Spleen (tissue), 11 donors: ENCODE results near the gene IMPA2. TPM values are rescaled to one million over a fixed set of nuclear protein-coding genes. Genes with fewer than 3 reads are reported as not detected.

Experiments used
- DNase-seq: peaks from one replicate; pipeline ENCODE4 v3.0.0-alpha.2; 2020
- H3K27ac ChIP-seq, 8 donors: fragments of 200-600 bp; sonication (generic) in 7 of 8; 1 replicate in 4 of 8; 2 replicates in 4 of 8; pipeline versions ENCODE4 v1.5.0 to v1.8.0; 2016 to 2021; ENCODE audit warnings: inconsistent platforms in 4 of 8, mild to moderate bottlenecking in 4 of 8, moderate library complexity in 1 of 8
- H3K27me3 ChIP-seq, 7 donors: fragments of 200-600 bp; sonication (generic) in 6 of 7; replicated peaks in 1 of 7; 1 replicate in 4 of 7; 2 replicates in 3 of 7; pipeline versions ENCODE4 v1.5.0 to v1.8.0; 2016 to 2021; ENCODE audit warnings: inconsistent platforms in 3 of 7, mild to moderate bottlenecking in 1 of 7
- H3K36me3 ChIP-seq, 6 donors: fragments of 200-600 bp; sonication (generic) in 5 of 6; 1 replicate in 4 of 6; 2 replicates in 2 of 6; pipeline versions ENCODE4 v1.5.0 to v1.8.0; 2016 to 2021; ENCODE audit warnings: inconsistent platforms in 2 of 6
- H3K4me1 ChIP-seq, 6 donors: fragments of 200-600 bp; sonication (generic) in 5 of 6; 1 replicate in 3 of 6; 2 replicates in 3 of 6; pipeline versions ENCODE4 v1.5.0 to v1.8.0; 2016 to 2021; ENCODE audit warnings: inconsistent platforms in 3 of 6
- H3K4me3 ChIP-seq, 8 donors: fragments of 200-600 bp; sonication (generic) in 7 of 8; 1 replicate in 4 of 8; 2 replicates in 4 of 8; pipeline versions ENCODE4 v1.5.0 to v1.8.0; 2016 to 2021; ENCODE audit warnings: inconsistent platforms in 4 of 8, mild to moderate bottlenecking in 4 of 8, moderate library complexity in 2 of 8
- H3K9me3 ChIP-seq, 8 donors: fragments of 200-600 bp; sonication (generic) in 7 of 8; 1 replicate in 4 of 8; 2 replicates in 4 of 8; pipeline versions ENCODE4 v1.5.0 to v1.8.0; 2016 to 2021; ENCODE audit warnings: inconsistent platforms in 4 of 8
- CTCF ChIP-seq, 11 experiments: fragments of 200-600 bp in 7 of 11; fragments of 450-650 bp in 4 of 11; sonication (generic) in 4 of 11; IDR thresholded peaks in 8 of 11; conservative IDR thresholded peaks in 3 of 11; 1 replicate in 7 of 11; 2 replicates in 4 of 11; pipeline versions ENCODE4 v1.4.0 to v1.8.0; 2016 to 2021; ENCODE audit warnings: antibody characterized with exemption in 11 of 11, inconsistent platforms in 4 of 11, mild to moderate bottlenecking in 1 of 11
- POLR2A ChIP-seq, 3 donors: fragments of 450-650 bp; IDR thresholded peaks; one replicate each; pipeline ENCODE4 v1.5.1; 2017; ENCODE audit warnings: antibody characterized with exemption in 3 of 3, mild to moderate bottlenecking in 1 of 3
- POLR2AphosphoS5 ChIP-seq, 3 donors: sonication (generic); formaldehyde crosslinking; IDR thresholded peaks; one replicate each; pipeline ENCODE4 v1.5.1; 2017; ENCODE audit warnings: antibody characterized with exemption in 3 of 3
- whole genome bisulfite sequencing, 5 donors: extraction: QIAGEN DNeasy Blood & Tissue Kit in 3 of 5; methylation state at CpG; one replicate each; pipeline versions ENCODE4 v1.1.5 to v1.1.7; 2013 to 2018; 5-methylcytosine and 5-hydroxymethylcytosine counted together
- intact Hi-C: fragments of 100-400 bp; cut with DNase I; formaldehyde crosslinking; loops from one replicate; pipeline ENCODE4 v1.15.0; 2023; ENCODE audit warnings: low total_unique reads
- polyA plus RNA-seq, 3 donors: library from polyadenylated mRNA; stranded (reverse); fragments of 200-250 nt; gene quantifications; one replicate each; pipeline ENCODE4 v1.2.1, GENCODE V29; 2013
- total RNA-seq, 7 donors: library from RNA; depleted of rRNA in 3 of 7; stranded (reverse); fragments of >200 nt in 3 of 7; fragmentation: NEBNext Ultra II Directional in 4 of 7; extraction: Animal tissue kit (Norgen Biotek cat#: 25700) in 4 of 7; gene quantifications; one replicate each; pipeline versions ENCODE4 v1.1.0 to v1.2.1, GENCODE V29; 2016 to 2021
- donor health status: healthy with polysubstance abuse.
- donor health status: DM: no; HTN: no; CAD: no; lungs with moderate emphysema.
- donor health status: DM: no; HTN: no; CAD: no.
- donor health status: Bipolar disorder and iron deficiency.
- donor health status: healthy.
- donor health status: DM: no; HTN: no; CAD: no.
- donor health status: DM: yes; HTN: yes; CAD: no.

The IMPA2 gene
- total and polyA plus RNA-seq, 10 donors, result 11.1 to 60.7 (median 32.9) TPM

DNA sequence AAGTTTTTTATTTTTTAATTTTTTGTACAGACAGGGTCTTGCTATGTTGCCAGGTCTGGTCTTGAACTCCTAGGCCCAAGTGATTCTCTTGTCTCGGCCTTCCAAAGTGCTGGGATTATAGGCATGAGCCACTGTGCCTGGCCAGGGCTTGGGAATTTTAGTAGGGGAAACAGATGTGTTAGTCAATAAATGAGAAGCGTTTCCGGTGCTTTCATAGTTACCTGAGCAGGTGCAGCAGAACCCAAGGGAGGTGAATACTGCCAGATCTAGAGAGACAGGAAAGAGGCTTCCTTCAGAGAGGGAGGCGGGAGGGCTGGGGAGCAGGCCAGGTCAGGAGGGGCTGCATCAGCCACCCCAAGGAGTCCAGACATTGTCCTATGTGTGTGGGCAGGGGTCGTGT is 30.5 kb upstream of the IMPA2 start:
- Histone ChIP-seq H3K4me3 (no peak overlapping the region), H3K27me3 (no peaks in the 10 kb centered on the region), H3K27ac (no peak overlapping the region), H3K9me3 (no peaks in the 10 kb centered on the region), H3K4me1 (peaks cover 6 to 34% (median 22%) of the 10 kb centered on the region in 6 donors), H3K36me3 (no peaks in the 10 kb centered on the region)
- DNase-seq, result peak; percentile 42
- intact Hi-C loops, result no loop called here
- TF ChIP-seq POLR2AphosphoS5 (IDR thresholded peaks at IDR 0.05) (no peak), POLR2A (IDR thresholded peaks at IDR 0.05) (no peak), CTCF (IDR thresholded peaks at IDR 0.05 in 8 of 11, conservative IDR thresholded peaks at IDR 0.05 in 3 of 11) (no peak)
- 71 to 87% (median 76%) methylated on average over 5 of the region's 5 CpGs for WGBS, 5 donors

- intact Hi-C loops, result no loop called here
- Histone ChIP-seq H3K27ac (no peak overlapping the region), H3K9me3 (peaks cover 0 to 2% (median under 1%) of the 10 kb centered on the region in 8 donors), H3K4me1 (peaks cover 3 to 30% (median 17%) of the 10 kb centered on the region in 6 donors), H3K36me3 (no peaks in the 10 kb centered on the region), H3K4me3 (no peak overlapping the region), H3K27me3 (no peaks in the 10 kb centered on the region)
- no peak for TF ChIP-seq POLR2AphosphoS5 (IDR thresholded peaks at IDR 0.05)
- TF ChIP-seq POLR2A (IDR thresholded peaks at IDR 0.05), result no peak
- no peak for TF ChIP-seq CTCF (IDR thresholded peaks at IDR 0.05 in 8 of 11, conservative IDR thresholded peaks at IDR 0.05 in 3 of 11)
- peak; percentile 51 for DNase-seq
- WGBS, 5 donors, result 82 to 87% (median 83%) methylated on average over 8 to 9 of the region's 9 CpGs
These were observed 29.9 kb upstream of the IMPA2 start for GRCh38 chr18:11951390-11951851.

DNA sequence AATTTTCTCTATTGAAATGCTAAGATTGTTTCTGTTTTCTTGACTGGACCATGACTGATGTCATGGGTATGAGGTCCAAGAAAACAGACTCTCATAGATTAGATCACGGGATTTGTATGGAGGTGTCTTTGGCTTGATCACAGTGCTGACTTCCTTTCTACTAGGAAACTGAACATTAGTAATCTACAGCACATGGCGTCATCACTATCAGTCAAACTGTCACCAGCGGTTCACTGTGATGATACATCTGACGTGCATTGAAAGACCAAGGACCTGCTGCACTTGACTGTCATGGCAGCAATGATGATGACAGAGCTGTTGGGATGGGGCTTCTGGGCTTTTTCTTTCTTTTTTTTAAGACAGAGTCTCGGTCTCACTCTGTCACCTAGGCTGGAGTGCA is 28.2 kb upstream of the IMPA2 start:
- no peak for DNase-seq
- peaks cover 0 to 15% (median 2%) of the 10 kb centered on the region in 6 donors for H3K4me1 ChIP-seq
- peaks cover 0 to 19% (median 14%) of the 10 kb centered on the region in 8 donors for H3K9me3 ChIP-seq
- H3K36me3 ChIP-seq, result no peaks in the 10 kb centered on the region
- H3K27me3 ChIP-seq, result no peaks in the 10 kb centered on the region
- TF ChIP-seq POLR2AphosphoS5 (IDR thresholded peaks at IDR 0.05) (no peak), POLR2A (IDR thresholded peaks at IDR 0.05) (no peak), CTCF (IDR thresholded peaks at IDR 0.05 in 8 of 11, conservative IDR thresholded peaks at IDR 0.05 in 3 of 11) (no peak)
- intact Hi-C loops, result no loop called here
- no peak overlapping the region for H3K27ac ChIP-seq
- no peak overlapping the region for H3K4me3 ChIP-seq
- WGBS, 5 donors, result 79 to 88% (median 82%) methylated on average over 5 of the region's 5 CpGs

GRCh38 chr18:11955239-11956029 is 25.9 kb upstream of the IMPA2 start:
- Histone ChIP-seq H3K36me3 (no peaks in the 10 kb centered on the region), H3K27me3 (no peaks in the 10 kb centered on the region), H3K4me3 (no peak overlapping the region), H3K27ac (peak overlapping the region in 1 of 8 donors; percentile 42), H3K9me3 (peaks cover 0 to 20% (median 15%) of the 10 kb centered on the region in 8 donors), H3K4me1 (peaks cover 0 to 12% (median 0%) of the 10 kb centered on the region in 6 donors)
- no peak for DNase-seq
- no peak for TF ChIP-seq CTCF (IDR thresholded peaks at IDR 0.05 in 8 of 11, conservative IDR thresholded peaks at IDR 0.05 in 3 of 11)
- no peak for TF ChIP-seq POLR2A (IDR thresholded peaks at IDR 0.05)
- TF ChIP-seq POLR2AphosphoS5 (IDR thresholded peaks at IDR 0.05), result no peak
- WGBS, 5 donors, result 43 to 55% (median 47%) methylated on average over 8 of the region's 8 CpGs
- intact Hi-C loops, result no loop called here
